ENCODE results near the gene FPR1. TPM values are rescaled to one million over a fixed set of nuclear protein-coding genes. Genes with fewer than 3 reads are reported as not detected.

Gene FPR1
- total RNA-seq, 2 experiments from 2014 or later = 1.2 to 1.9 TPM

DNA sequence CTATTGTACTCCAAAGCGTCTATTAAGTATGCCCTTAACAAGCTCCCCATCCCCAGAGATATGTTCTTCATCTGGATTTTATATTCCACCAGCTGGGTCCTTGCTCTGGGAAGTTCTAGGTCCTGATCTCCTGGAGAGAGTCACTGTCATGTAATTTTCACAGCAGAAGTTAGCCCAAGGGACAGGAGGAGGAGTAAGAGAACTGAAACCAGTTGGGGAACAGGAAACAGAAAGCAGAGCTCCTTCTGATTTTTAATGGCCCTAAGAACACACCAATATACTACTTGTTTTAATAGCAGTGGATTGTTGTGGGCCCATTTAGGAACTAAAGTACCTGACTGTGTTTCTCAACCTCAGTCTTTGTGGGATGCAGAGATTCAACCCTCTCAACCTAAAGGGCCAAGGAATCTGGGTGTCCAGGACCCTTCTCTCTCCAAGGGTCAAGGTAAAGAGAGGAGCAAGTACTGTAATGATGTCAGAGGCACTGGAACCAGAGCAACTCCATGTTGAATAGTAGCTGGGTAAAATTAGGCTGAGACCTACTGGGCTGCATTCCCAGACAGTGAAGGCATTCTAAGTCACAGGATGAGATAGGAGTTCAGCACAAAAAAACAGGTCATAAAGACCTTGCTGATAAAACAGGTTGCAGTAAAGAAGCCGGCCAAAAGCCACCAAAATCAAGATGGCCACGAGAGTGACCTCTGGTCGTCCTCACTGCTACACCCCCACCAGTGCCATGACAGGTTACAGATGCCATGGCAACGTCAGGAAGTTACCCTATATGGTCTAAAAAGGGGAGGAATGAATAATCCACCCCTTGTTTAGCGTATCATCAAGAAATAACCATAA, 35.2 kb upstream of the FPR1 start:
- Mint-ChIP-seq H3K4me3 (no peak overlapping the region), H3K27me3 (peaks cover 14% of the 10 kb centered on the region), H3K9me3 (no peaks in the 10 kb centered on the region), H3K36me3 (ENCODE audit: low read depth) (no peaks in the 10 kb centered on the region), H3K27ac (no peak overlapping the region), H3K4me1 (ENCODE audit: low read depth) (no peaks in the 10 kb centered on the region)
- Histone ChIP-seq H3K9me3 (ENCODE audit: control insufficient read depth in 1 of 2, insufficient read depth in 1 of 2, low read length in 2 of 2) (peaks cover 0 to 9% of the 10 kb centered on the region in 2 experiments), H3K36me3 (ENCODE audit: insufficient read depth, low read length) (no peaks in the 10 kb centered on the region), H3K27ac (ENCODE audit: low read depth in 1 of 2, low read length in 2 of 2) (no peak overlapping the region), H3K27me3 (ENCODE audit: control insufficient read depth in 1 of 2, insufficient read depth in 2 of 2, low read length in 2 of 2) (peaks cover 2 to 4% of the 10 kb centered on the region in 2 experiments), H3K4me1 (ENCODE audit: insufficient read depth, low read length) (no peaks in the 10 kb centered on the region), H3K4me3 (ENCODE audit: low read length) (no peak overlapping the region)
- intact Hi-C loops (cut with DNase I, micrococcal nuclease) = no loop called here
- DNase-seq (peak in 2 of 14 experiments; percentile 27 to 29), ATAC-seq (ENCODE audit: poor library complexity) (no peak)
- CTCF ChIA-PET = no interaction called here
- TF ChIP-seq, protein P1, sequence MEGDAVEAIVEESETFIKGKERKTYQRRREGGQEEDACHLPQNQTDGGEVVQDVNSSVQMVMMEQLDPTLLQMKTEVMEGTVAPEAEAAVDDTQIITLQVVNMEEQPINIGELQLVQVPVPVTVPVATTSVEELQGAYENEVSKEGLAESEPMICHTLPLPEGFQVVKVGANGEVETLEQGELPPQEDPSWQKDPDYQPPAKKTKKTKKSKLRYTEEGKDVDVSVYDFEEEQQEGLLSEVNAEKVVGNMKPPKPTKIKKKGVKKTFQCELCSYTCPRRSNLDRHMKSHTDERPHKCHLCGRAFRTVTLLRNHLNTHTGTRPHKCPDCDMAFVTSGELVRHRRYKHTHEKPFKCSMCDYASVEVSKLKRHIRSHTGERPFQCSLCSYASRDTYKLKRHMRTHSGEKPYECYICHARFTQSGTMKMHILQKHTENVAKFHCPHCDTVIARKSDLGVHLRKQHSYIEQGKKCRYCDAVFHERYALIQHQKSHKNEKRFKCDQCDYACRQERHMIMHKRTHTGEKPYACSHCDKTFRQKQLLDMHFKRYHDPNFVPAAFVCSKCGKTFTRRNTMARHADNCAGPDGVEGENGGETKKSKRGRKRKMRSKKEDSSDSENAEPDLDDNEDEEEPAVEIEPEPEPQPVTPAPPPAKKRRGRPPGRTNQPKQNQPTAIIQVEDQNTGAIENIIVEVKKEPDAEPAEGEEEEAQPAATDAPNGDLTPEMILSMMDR (IDR thresholded peaks at IDR 0.05) = no peak
- POLR2A ChIA-PET = no interaction called here

DNA sequence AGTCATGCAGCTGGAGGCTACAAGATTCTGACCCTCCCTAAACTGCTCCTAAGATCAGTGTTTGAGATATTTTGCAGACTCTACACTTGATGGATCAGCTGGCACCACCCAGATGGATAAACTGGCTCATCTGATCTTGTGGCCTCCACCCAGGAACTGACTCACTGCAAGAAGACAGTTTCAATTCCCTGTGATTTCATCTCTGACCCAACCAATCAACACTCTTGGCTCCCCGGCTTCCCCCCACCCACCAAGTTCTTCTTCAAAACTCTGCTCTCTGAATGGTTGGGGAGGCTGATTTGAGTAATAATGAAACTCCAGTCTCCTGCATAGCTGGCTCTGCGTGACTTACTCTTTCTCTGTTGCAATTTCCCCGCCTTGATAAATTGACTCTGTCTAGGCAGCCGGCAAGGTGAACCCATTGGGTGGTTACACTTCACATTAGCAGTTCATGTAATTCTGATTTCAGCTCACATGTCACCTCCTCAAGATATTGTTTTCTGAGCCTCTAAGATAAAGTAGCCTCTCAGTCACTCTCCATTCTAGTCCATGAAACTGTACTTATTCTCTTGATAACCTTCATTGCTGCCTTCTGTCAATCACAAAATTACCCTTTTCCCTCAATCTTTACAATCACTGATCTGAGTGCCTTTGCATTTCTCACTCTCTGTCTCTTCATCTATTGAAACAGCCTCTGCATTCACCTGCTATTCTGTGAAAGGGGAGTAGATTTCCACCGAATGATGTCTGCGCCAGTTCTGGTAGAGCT, 33.4 kb upstream of the FPR1 start:
- Histone ChIP-seq H3K27me3 (ENCODE audit: control insufficient read depth in 1 of 2, insufficient read depth in 2 of 2, low read length in 2 of 2) (peaks cover 2 to 4% of the 10 kb centered on the region in 2 experiments), H3K4me3 (ENCODE audit: low read length) (no peak overlapping the region), H3K4me1 (ENCODE audit: insufficient read depth, low read length) (no peaks in the 10 kb centered on the region), H3K9me3 (ENCODE audit: control insufficient read depth in 1 of 2, insufficient read depth in 1 of 2, low read length in 2 of 2) (peaks cover 0 to 9% of the 10 kb centered on the region in 2 experiments), H3K36me3 (ENCODE audit: insufficient read depth, low read length) (no peaks in the 10 kb centered on the region), H3K27ac (ENCODE audit: low read depth in 1 of 2, low read length in 2 of 2) (peak overlapping the region in 1 of 2 donors; percentile 29)
- ChIA-PET POLR2A (no interaction called here), CTCF (no interaction called here)
- ATAC-seq (ENCODE audit: poor library complexity) = no peak
- no peak overlapping the region for H3K4me3 Mint-ChIP-seq
- no peaks in the 10 kb centered on the region for H3K4me1 Mint-ChIP-seq (ENCODE audit: low read depth)
- H3K27me3 Mint-ChIP-seq = peaks cover 22% of the 10 kb centered on the region
- TF ChIP-seq, protein P1 (IDR thresholded peaks at IDR 0.05) = no peak
- no peaks in the 10 kb centered on the region for H3K9me3 Mint-ChIP-seq
- intact Hi-C loops (cut with DNase I, micrococcal nuclease) = no loop called here
- H3K36me3 Mint-ChIP-seq (ENCODE audit: low read depth) = no peaks in the 10 kb centered on the region
- peak in 3 of 14 experiments; percentile 46 to 78 (median 67) for DNase-seq
- H3K27ac Mint-ChIP-seq = no peak overlapping the region

DNA sequence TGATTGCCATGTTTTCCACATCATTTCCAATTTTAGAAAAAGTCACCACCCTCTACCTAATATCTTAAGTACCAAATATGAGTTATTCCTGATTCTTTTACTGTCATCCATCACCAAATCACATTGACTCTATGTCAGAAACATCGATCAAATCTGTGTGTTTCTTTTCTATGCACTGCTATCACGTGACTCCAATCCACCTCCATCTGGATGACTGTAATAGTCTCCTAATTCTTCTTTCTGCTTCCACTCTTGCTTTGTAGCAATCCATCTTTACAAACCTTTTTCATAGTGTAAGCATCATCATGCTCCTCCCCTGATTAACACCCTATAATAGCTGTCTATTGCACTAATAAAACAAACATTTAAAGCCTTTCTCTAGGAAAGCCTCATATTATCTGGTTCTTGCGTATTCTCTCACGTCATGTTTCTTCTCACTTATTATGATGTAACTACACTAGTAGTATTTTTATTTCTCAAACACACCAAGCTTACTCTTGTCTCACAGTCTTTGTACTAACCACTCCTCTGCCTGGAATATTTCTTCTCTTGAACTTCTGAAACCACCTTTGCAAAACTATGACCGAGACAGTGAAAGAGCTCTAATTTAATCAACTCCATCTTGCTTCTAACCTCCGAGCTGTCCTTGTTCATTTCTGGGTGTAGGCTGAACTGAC, 32.6 kb upstream of the FPR1 start:
- Histone ChIP-seq H3K27me3 (ENCODE audit: control insufficient read depth in 1 of 2, insufficient read depth in 2 of 2, low read length in 2 of 2) (peaks cover 0 to 2% of the 10 kb centered on the region in 2 experiments), H3K4me1 (ENCODE audit: insufficient read depth, low read length) (no peaks in the 10 kb centered on the region), H3K4me3 (ENCODE audit: low read length) (no peak overlapping the region), H3K36me3 (ENCODE audit: insufficient read depth, low read length) (no peaks in the 10 kb centered on the region), H3K9me3 (ENCODE audit: control insufficient read depth in 1 of 2, insufficient read depth in 1 of 2, low read length in 2 of 2) (peaks cover 0 to 4% of the 10 kb centered on the region in 2 experiments), H3K27ac (ENCODE audit: low read depth in 1 of 2, low read length in 2 of 2) (no peak overlapping the region)
- ATAC-seq (ENCODE audit: poor library complexity) (no peak), DNase-seq (no peak)
- H3K27ac Mint-ChIP-seq = no peak overlapping the region
- H3K4me3 Mint-ChIP-seq = no peak overlapping the region
- peaks cover 30% of the 10 kb centered on the region for H3K27me3 Mint-ChIP-seq
- intact Hi-C loops (cut with DNase I, micrococcal nuclease) = no loop called here
- no peaks in the 10 kb centered on the region for H3K9me3 Mint-ChIP-seq
- H3K4me1 Mint-ChIP-seq (ENCODE audit: low read depth) = no peaks in the 10 kb centered on the region
- no peaks in the 10 kb centered on the region for H3K36me3 Mint-ChIP-seq (ENCODE audit: low read depth)
- POLR2A ChIA-PET = no interaction called here
- CTCF ChIA-PET = no interaction called here
- TF ChIP-seq, protein P1 (IDR thresholded peaks at IDR 0.05) = no peak
